Keratinocyte (primary cell): Measurements from ENCODE around the gene TOPORS.

Experiments
- CTCF ChIP-seq, 3 experiments: IDR thresholded peaks in 1 of 3; conservative IDR thresholded peaks in 1 of 3; optimal IDR thresholded peaks in 1 of 3; 2 replicates in 2 of 3; 3 replicates in 1 of 3; pipeline versions ENCODE3 to v1.5.1; 2011; ENCODE audit warnings: low read length in 3 of 3, mild to moderate bottlenecking in 3 of 3, moderate library complexity in 2 of 3, control low read depth in 1 of 3, inconsistent platforms in 1 of 3; ENCODE audit not compliant: insufficient read depth in 2 of 3; ENCODE audit errors: extremely low read depth in 1 of 3
- EZH2 ChIP-seq: IDR thresholded peaks from one replicate; pipeline ENCODE4 v1.6.1; 2012; ENCODE audit warnings: inconsistent platforms, mild to moderate bottlenecking, low read length, moderate library complexity

DNA sequence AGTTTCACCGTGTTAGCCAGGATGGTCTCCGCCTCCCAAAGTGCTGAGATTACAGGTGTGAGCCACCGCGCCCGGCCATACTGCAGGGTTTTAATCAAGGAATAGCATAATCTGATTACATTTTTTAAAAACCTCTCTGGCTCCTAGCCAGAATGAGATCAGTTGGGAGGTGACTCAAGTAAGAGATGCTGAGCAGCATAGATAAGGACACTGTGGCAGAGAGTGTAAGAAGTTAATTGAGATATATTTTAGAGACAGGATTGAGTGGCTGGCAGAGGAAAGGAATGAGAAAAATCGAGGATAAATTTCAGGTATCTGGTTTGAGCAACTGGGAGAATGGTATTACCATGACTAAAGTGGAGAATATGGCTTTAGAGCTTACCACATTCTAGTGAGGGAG lies 19.1 kb downstream of the TOPORS start:
- TF ChIP-seq EZH2: no peak
- TF ChIP-seq CTCF (optimal IDR thresholded peaks at IDR 0.05 in 1 of 3, IDR thresholded peaks at IDR 0.05 in 1 of 3, conservative IDR thresholded peaks at IDR 0.05 in 1 of 3; ENCODE audit: extremely low read depth in 1 of 3, insufficient read depth in 2 of 3, low read length in 3 of 3): no peak
